Breast epithelium (tissue), 3 donors: ENCODE results near the gene MAP3K5.

Experiments used
- CTCF ChIP-seq, 3 donors: fragments of 450-650 bp; IDR thresholded peaks; one replicate each; pipeline ENCODE4 v1.5.1; 2016 to 2017; ENCODE audit warnings: antibody characterized with exemption in 3 of 3, mild to moderate bottlenecking in 3 of 3, moderate library complexity in 3 of 3
- POLR2A ChIP-seq: fragments of 450-650 bp; IDR thresholded peaks from one replicate; pipeline ENCODE4 v1.6.1; 2016; ENCODE audit warnings: antibody characterized with exemption, mild to moderate bottlenecking, moderate library complexity

DNA sequence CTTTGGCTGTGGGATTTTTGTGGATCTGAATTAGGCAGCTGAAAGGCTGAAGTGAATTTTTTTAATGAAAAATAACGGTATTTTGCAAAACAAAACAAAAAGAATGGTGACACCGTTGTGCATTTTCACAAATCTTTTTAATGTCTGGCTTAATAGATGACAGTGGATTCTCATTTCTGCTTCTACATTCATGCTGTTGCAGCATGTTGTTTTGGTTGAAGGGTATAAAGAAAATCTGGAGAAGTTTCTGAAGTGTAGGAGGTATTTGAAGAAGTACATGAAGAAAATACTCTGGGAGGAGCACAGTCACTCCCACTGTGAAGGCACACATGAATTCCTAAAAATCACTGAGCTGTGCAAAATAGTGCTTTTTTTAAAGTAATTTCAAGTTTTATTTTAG is 3.1 kb upstream of the MAP3K5 start:
- no peak for TF ChIP-seq CTCF (IDR thresholded peaks at IDR 0.05)
- no peak for TF ChIP-seq POLR2A
